GM19351 (cell line): Measurements from ENCODE around the gene KITLG.
A peak's percentile ranks its signal among the peaks of the same experiment; 100 is the strongest.
"Not testable (repeated sequence)": the region's sequence is repeated elsewhere in the genome, so short reads cannot be mapped to it uniquely, and the experiment has no call there.

Experiments used
- ATAC-seq: cut with Tn5 transposase; IDR thresholded peaks from one replicate; pipeline ENCODE4 v1.9.1; 2021; ENCODE audit warnings: mild to moderate bottlenecking, moderate library complexity; ENCODE audit not compliant: unreplicated experiment

KITLG gene, protein sequence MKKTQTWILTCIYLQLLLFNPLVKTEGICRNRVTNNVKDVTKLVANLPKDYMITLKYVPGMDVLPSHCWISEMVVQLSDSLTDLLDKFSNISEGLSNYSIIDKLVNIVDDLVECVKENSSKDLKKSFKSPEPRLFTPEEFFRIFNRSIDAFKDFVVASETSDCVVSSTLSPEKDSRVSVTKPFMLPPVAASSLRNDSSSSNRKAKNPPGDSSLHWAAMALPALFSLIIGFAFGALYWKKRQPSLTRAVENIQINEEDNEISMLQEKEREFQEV

GRCh38 chr12:88580051-88580871 lies at the start of gene KITLG:
Gene KITLG, minus strand, starts transcription at chr12:88580471. Its CDS starts 193 bp downstream, at chr12:88580278.
- peak; percentile 83 for ATAC-seq

GRCh38 chr12:88628856-88629509 lies 48.7 kb upstream of the KITLG start:
- ATAC-seq, result no peak

GRCh38 chr12:88628035-88628434 lies 47.8 kb upstream of the KITLG start:
- ATAC-seq, result not testable (repeated sequence)

- ATAC-seq, result no peak
These were observed 47.2 kb upstream of the KITLG start for GRCh38 chr12:88627501-88627900.

DNA sequence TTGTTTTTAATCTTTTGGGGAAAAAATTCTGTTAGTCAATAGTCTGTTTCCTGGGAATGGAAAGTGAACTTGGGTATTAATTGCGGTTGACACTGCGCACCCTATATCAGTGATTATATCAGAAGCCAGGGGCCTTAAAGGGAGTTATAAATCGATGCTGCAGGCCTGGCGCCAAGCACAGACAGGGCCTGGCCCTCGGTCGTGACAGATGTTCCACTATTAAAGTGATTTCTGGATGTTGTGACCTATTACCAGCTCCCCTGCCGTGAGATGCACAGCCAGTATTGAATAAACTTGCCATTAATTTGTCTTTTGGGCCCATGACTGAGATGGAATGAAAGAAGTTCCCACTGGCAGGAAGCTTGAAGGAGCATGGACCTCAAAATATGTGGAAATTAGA lies 45.1 kb upstream of the KITLG start:
- no peak for ATAC-seq

- ATAC-seq, result no peak
These were observed 44.6 kb upstream of the KITLG start for GRCh38 chr12:88624911-88625310.

GRCh38 chr12:88623777-88624548 lies 43.7 kb upstream of the KITLG start:
- no peak for ATAC-seq

- no peak for ATAC-seq
These were observed 37.1 kb upstream of the KITLG start for GRCh38 chr12:88617352-88617751.

DNA sequence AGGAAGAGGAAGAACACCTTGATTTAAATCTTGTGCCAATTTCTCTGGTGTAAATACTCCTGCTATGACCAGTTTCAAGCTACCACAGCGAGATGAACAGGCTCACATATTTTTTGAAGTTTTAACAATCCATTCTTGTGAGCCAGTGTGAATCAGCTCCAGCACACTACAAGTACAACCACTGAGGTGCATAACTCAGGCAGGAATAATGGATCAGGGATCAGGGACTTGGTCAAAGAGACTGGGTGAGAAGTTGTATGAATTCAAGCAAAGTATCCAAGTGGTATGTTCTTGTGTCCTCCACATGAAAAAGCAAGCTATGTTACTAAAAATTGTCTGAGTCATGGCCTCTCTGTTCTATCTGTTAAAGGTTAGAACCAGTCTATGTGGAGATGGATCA lies 35.2 kb upstream of the KITLG start:
- ATAC-seq, result no peak

- no peak for ATAC-seq
These were observed 24.4 kb upstream of the KITLG start for GRCh38 chr12:88604646-88605045.

GRCh38 chr12:88600272-88600671 lies 20.0 kb upstream of the KITLG start:
- no peak for ATAC-seq

GRCh38 chr12:88597365-88597764 lies 17.1 kb upstream of the KITLG start:
- no peak for ATAC-seq

DNA sequence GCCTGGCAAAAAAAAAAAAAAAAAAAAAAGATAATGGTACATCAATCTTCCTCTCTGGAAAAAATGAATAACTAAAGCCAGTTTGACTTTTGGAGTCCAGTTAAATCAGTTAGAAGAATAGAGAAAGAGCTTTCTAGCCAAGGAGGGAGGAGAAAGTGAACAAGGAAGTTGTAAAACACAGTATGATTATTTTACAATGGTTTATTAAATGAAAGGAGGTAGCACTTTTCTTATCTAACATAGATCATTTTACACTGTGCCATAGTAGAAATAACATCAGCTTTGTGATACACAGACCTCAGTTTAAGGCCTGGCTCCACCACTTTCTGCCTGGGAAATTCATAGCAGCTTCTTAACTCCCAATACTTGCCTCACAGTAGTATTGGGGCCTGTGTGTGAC lies 15.4 kb upstream of the KITLG start:
- no peak for ATAC-seq

- no peak for ATAC-seq
These were observed 14.5 kb upstream of the KITLG start for GRCh38 chr12:88594780-88595179.

DNA sequence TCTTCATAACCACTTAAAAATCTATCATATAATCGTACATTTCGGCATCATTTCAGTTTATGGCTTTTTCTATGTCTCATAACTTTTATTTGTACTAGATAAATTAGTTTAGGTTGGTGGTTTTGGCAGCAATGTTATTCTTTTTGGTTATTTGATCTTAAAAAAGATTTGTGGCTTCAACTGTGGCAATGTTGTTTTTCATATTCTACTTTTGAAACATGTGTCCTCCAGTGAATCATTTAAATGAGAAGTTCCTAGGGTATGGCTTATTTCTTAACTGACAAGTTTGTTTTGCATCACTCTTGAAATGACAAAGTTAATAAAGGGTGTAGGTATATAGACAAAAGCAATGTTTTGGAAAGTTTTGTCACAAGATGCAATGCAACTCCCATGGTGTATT lies 11.1 kb upstream of the KITLG start:
- ATAC-seq, result no peak

DNA sequence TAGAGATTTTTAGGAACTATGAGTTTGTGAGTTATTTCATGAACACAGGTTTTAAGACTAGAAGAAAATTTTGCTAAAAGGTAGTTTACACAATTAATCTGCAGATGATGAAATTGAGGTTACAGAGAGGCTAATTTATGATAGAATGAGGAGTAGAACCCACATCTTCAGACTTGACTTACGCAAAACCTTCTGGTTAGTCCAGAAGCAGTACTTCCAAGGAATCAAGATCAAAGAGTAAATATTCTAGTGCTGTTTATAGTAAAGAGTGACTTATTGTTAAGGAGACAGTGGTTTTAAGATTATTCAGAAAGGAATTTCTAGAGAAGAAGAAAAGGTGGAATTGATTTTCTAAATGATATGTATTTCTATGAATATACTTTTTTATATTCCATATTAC lies 10.6 kb upstream of the KITLG start:
- no peak for ATAC-seq

DNA sequence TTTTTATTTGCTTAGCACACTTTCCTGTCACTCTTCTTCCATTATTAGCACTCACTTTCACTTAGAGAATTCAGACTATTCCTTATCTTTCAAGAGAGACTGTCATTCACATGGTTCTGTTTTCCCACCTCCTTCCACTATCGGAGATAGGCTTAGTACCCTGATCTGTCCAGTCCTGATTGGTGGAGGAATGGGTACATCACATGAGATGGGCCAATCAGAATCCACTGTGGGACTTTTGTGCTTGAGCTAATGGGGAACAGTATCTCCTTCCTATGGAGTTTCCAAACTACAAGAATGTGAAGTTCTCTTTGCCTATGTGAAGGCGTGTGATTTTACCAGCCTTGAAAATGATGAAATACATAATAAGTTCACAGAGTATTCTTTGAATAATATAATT lies 4.8 kb upstream of the KITLG start:
- no peak for ATAC-seq

GRCh38 chr12:88579601-88580050 lies 645 bp downstream of the KITLG start:
- no peak for ATAC-seq

GRCh38 chr12:88579161-88579517 lies 1.1 kb downstream of the KITLG start:
- no peak for ATAC-seq

DNA sequence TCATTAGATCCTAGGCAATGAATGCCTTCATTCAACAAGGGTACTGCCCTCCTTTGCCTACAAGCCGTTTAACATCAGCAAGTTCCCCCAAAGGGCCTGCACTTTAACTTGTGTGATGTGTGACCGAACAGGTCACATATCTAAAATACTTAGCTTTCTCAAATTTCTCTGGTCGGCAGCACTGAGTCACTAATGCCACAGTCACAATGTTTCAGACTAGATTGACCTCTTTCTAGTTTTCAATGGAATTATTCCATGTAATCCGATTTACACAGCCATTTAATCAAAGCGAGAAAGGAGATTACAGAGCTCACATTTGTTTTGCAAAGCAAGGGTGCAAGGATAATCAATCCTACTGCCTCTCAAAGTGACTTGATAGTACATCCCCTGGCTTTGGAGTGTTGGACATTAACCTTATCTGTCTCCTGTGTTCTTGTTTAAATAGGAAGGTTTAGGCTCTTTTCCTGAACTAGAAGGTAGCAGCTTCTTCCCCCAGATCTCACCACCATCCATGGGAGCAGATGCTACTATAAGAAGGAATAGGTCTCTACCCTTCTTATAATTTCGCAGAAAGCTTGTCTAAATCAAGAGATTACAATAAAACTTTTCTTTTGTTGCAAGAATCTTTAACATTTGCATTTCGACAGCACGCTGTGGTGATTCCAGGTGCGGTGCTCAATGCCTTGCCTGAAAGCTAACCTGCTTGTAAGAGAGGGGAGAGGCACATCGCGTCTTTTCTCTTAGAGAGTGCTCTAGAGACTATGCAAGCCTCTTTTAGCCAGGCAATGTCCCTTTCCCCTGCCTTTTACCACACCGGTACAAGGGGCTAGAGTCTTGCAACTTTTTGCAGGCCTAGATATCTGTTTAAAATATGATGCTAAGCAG lies 1.8 kb downstream of the KITLG start:
- ATAC-seq, result no peak
